HEK293 (cell line): ENCODE results near the gene STAB2.

ENCODE experiments used
- GLIS2 ChIP-seq: fragments of 450-650 bp; formaldehyde crosslinking; IDR thresholded peaks from 2 replicates; pipeline ENCODE4 v1.5.1; 2016; ENCODE audit warnings: missing biosample characterization, missing genetic modification characterization
- KLF10 ChIP-seq: fragments of 450-650 bp; IDR thresholded peaks from 2 replicates; pipeline ENCODE4 v1.5.1; 2018; ENCODE audit warnings: missing biosample characterization, mild to moderate bottlenecking, missing genetic modification characterization
- KLF7 ChIP-seq: fragments of 450-650 bp; formaldehyde crosslinking; IDR thresholded peaks from 2 replicates; pipeline ENCODE4 v1.5.1; 2016; ENCODE audit warnings: missing biosample characterization, missing genetic modification characterization, borderline replicate concordance
- OVOL3 ChIP-seq: fragments of 450-650 bp; formaldehyde crosslinking; IDR thresholded peaks from 2 replicates; pipeline ENCODE4 v1.5.1; 2016; ENCODE audit warnings: missing biosample characterization, missing genetic modification characterization
- SP2 ChIP-seq: fragments of 450-650 bp; formaldehyde crosslinking; IDR thresholded peaks from 2 replicates; pipeline ENCODE4 v1.5.1; 2016; ENCODE audit warnings: missing biosample characterization, missing genetic modification characterization
- TCF7L2 ChIP-seq: IDR thresholded peaks from 2 replicates; pipeline ENCODE4 v1.6.1; 2011; ENCODE audit warnings: low read depth, mild to moderate bottlenecking, inconsistent platforms, low read length, moderate library complexity, borderline replicate concordance
- ZBTB7A ChIP-seq: fragments of 450-650 bp; formaldehyde crosslinking; IDR thresholded peaks from 2 replicates; pipeline ENCODE4 v1.5.1; 2016; ENCODE audit warnings: low read depth, missing biosample characterization, missing genetic modification characterization
- ZBTB8A ChIP-seq: fragments of 450-650 bp; formaldehyde crosslinking; IDR thresholded peaks from 2 replicates; pipeline ENCODE4 v1.5.1; 2016; ENCODE audit warnings: missing biosample characterization, missing genetic modification characterization
- ZNF148 ChIP-seq: fragments of 450-650 bp; formaldehyde crosslinking; IDR thresholded peaks from 2 replicates; pipeline ENCODE4 v1.5.0; 2017; ENCODE audit warnings: missing biosample characterization, missing genetic modification characterization, borderline replicate concordance
- ZNF174 ChIP-seq: fragments of 450-650 bp; formaldehyde crosslinking; IDR thresholded peaks from 2 replicates; pipeline ENCODE4 v1.5.0; 2017; ENCODE audit warnings: missing biosample characterization, mild to moderate bottlenecking, missing genetic modification characterization
- ZNF311 ChIP-seq: fragments of 450-650 bp; formaldehyde crosslinking; IDR thresholded peaks from 2 replicates; pipeline ENCODE4 v1.5.1; 2017; ENCODE audit warnings: missing biosample characterization, missing genetic modification characterization, borderline replicate concordance
- ZNF473 ChIP-seq: fragments of 450-650 bp; formaldehyde crosslinking; IDR thresholded peaks from 2 replicates; pipeline ENCODE4 v1.5.1; 2017; ENCODE audit warnings: missing biosample characterization, missing genetic modification characterization
- ZNF513 ChIP-seq: fragments of 450-650 bp; IDR thresholded peaks from 2 replicates; pipeline ENCODE4 v1.5.1; 2018; ENCODE audit warnings: missing biosample characterization, missing genetic modification characterization
- ZNF658 ChIP-seq: fragments of 450-650 bp; formaldehyde crosslinking; IDR thresholded peaks from 2 replicates; pipeline ENCODE4; 2016; ENCODE audit warnings: missing biosample characterization, missing genetic modification characterization
- ZNF660 ChIP-seq: fragments of 450-650 bp; IDR thresholded peaks from 2 replicates; pipeline ENCODE4 v1.5.1; 2018; ENCODE audit warnings: missing biosample characterization, mild to moderate bottlenecking, missing genetic modification characterization
- ZNF707 ChIP-seq: fragments of 450-650 bp; formaldehyde crosslinking; IDR thresholded peaks from 2 replicates; pipeline ENCODE4 v1.5.1; 2016; ENCODE audit warnings: missing biosample characterization, missing genetic modification characterization
- TF ChIP-seq, protein P1 (sequence below): fragments of 450-650 bp; formaldehyde crosslinking; IDR thresholded peaks from 2 replicates; pipeline ENCODE4 v1.5.1; 2017; ENCODE audit warnings: missing biosample characterization, missing genetic modification characterization
- TF ChIP-seq, protein P2 (sequence below): fragments of 450-650 bp; formaldehyde crosslinking; IDR thresholded peaks from 2 replicates; pipeline ENCODE4 v1.5.1; 2016; ENCODE audit warnings: missing biosample characterization, missing genetic modification characterization
- TF ChIP-seq, protein P3 (sequence below): fragments of 450-650 bp; formaldehyde crosslinking; IDR thresholded peaks from 2 replicates; pipeline ENCODE4 v1.5.1; 2016; ENCODE audit warnings: missing biosample characterization, missing genetic modification characterization
- TF ChIP-seq, protein P4 (sequence below): fragments of 450-650 bp; formaldehyde crosslinking; IDR thresholded peaks from 2 replicates; pipeline ENCODE4 v1.5.1; 2016; ENCODE audit warnings: missing biosample characterization, missing genetic modification characterization, low read depth

STAB2 gene

DNA sequence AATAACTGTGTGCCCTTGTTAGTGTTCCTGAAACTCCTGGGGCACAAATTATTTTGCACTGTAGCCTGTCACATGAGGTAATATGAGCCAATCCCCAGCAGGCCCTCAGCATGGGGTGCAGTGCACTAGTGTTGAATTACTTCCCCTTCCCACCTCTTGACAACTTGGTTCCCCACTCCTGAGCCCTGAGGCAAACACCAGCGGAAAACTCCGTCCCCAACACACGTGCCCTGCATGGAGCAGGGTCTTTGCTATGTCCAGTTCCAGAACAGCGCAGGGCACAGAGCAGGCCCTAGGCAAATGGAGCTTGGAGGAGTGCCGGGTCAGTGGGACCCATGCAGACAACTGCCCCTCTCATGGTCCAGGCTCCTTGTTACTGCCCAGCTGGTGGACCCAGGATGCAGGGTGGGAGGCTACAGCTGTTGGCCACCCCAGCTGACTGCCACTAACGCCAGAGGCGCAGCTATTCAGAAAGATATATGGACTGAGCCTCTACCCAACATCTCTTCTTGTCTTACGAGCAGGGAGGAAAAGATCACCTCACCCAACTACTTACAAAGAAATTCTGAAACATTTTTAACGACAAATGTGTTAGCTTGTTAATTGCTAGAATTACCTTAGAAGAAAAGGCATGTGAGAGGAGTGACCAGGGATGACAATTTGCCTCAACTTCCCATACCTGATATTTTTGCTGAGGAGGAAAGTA, 182.3 kb downstream of the STAB2 start (continued):
- TF ChIP-seq ZNF513 (tag by site-specific recombination), result no peak
- no peak for TF ChIP-seq ZNF148 (tag by site-specific recombination)
- no peak for TF ChIP-seq ZNF311 (tag by site-specific recombination)
- no peak for TF ChIP-seq KLF10 (tag by site-specific recombination)
- TF ChIP-seq, protein P1, sequence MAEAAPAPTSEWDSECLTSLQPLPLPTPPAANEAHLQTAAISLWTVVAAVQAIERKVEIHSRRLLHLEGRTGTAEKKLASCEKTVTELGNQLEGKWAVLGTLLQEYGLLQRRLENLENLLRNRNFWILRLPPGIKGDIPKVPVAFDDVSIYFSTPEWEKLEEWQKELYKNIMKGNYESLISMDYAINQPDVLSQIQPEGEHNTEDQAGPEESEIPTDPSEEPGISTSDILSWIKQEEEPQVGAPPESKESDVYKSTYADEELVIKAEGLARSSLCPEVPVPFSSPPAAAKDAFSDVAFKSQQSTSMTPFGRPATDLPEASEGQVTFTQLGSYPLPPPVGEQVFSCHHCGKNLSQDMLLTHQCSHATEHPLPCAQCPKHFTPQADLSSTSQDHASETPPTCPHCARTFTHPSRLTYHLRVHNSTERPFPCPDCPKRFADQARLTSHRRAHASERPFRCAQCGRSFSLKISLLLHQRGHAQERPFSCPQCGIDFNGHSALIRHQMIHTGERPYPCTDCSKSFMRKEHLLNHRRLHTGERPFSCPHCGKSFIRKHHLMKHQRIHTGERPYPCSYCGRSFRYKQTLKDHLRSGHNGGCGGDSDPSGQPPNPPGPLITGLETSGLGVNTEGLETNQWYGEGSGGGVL (tag by site-specific recombination), result no peak
- no peak for TF ChIP-seq ZBTB8A (tag by site-specific recombination)
- no peak for TF ChIP-seq ZNF660 (tag by site-specific recombination)
- TF ChIP-seq GLIS2 (tag by site-specific recombination), result no peak
- no peak for TF ChIP-seq ZNF707 (tag by site-specific recombination)
- TF ChIP-seq, protein P2, sequence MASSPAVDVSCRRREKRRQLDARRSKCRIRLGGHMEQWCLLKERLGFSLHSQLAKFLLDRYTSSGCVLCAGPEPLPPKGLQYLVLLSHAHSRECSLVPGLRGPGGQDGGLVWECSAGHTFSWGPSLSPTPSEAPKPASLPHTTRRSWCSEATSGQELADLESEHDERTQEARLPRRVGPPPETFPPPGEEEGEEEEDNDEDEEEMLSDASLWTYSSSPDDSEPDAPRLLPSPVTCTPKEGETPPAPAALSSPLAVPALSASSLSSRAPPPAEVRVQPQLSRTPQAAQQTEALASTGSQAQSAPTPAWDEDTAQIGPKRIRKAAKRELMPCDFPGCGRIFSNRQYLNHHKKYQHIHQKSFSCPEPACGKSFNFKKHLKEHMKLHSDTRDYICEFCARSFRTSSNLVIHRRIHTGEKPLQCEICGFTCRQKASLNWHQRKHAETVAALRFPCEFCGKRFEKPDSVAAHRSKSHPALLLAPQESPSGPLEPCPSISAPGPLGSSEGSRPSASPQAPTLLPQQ (tag by site-specific recombination), result no peak
- TF ChIP-seq KLF7 (tag by site-specific recombination), result no peak
- no peak for TF ChIP-seq ZNF174 (tag by site-specific recombination)
- TF ChIP-seq ZBTB7A (tag by site-specific recombination), result no peak
- TF ChIP-seq, protein P3, sequence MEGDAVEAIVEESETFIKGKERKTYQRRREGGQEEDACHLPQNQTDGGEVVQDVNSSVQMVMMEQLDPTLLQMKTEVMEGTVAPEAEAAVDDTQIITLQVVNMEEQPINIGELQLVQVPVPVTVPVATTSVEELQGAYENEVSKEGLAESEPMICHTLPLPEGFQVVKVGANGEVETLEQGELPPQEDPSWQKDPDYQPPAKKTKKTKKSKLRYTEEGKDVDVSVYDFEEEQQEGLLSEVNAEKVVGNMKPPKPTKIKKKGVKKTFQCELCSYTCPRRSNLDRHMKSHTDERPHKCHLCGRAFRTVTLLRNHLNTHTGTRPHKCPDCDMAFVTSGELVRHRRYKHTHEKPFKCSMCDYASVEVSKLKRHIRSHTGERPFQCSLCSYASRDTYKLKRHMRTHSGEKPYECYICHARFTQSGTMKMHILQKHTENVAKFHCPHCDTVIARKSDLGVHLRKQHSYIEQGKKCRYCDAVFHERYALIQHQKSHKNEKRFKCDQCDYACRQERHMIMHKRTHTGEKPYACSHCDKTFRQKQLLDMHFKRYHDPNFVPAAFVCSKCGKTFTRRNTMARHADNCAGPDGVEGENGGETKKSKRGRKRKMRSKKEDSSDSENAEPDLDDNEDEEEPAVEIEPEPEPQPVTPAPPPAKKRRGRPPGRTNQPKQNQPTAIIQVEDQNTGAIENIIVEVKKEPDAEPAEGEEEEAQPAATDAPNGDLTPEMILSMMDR (tag by site-specific recombination), result no peak
- 0 out of 2 replicates have a peak, but pooled peaks have one; percentile 10 for TF ChIP-seq SP2
- TF ChIP-seq ZNF658 (tag by site-specific recombination), result no peak
- no peak for TF ChIP-seq ZNF473 (tag by site-specific recombination)
- TF ChIP-seq, protein P4, sequence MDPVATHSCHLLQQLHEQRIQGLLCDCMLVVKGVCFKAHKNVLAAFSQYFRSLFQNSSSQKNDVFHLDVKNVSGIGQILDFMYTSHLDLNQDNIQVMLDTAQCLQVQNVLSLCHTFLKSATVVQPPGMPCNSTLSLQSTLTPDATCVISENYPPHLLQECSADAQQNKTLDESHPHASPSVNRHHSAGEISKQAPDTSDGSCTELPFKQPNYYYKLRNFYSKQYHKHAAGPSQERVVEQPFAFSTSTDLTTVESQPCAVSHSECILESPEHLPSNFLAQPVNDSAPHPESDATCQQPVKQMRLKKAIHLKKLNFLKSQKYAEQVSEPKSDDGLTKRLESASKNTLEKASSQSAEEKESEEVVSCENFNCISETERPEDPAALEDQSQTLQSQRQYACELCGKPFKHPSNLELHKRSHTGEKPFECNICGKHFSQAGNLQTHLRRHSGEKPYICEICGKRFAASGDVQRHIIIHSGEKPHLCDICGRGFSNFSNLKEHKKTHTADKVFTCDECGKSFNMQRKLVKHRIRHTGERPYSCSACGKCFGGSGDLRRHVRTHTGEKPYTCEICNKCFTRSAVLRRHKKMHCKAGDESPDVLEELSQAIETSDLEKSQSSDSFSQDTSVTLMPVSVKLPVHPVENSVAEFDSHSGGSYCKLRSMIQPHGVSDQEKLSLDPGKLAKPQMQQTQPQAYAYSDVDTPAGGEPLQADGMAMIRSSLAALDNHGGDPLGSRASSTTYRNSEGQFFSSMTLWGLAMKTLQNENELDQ, result no peak
- no peak for TF ChIP-seq OVOL3 (tag by site-specific recombination)
- no peak for TF ChIP-seq TCF7L2
